HG03457 (cell line): ENCODE results near the gene ARHGAP19.

Experiments used
- ATAC-seq: cut with Tn5 transposase; IDR thresholded peaks from one replicate; pipeline ENCODE4 v1.9.1; 2021; ENCODE audit warnings: moderate number of reproducible peaks; ENCODE audit not compliant: unreplicated experiment

The ARHGAP19 gene

GRCh38 chr10:97230146-97230545 lies 62.3 kb downstream of the ARHGAP19 start:
- no peak for ATAC-seq

- ATAC-seq, result no peak
Observed at GRCh38 chr10:97229322-97230015, 63.0 kb downstream of the ARHGAP19 start.

- ATAC-seq, result no peak
Observed at GRCh38 chr10:97228775-97229157, 63.7 kb downstream of the ARHGAP19 start.

- ATAC-seq, result no peak
Observed at GRCh38 chr10:97228130-97228774, 64.2 kb downstream of the ARHGAP19 start.

GRCh38 chr10:97226398-97226797 lies 66.0 kb downstream of the ARHGAP19 start:
- ATAC-seq, result no peak

- ATAC-seq, result no peak
Observed at GRCh38 chr10:97224483-97225435, 67.7 kb downstream of the ARHGAP19 start.

GRCh38 chr10:97222326-97222961 lies 70.0 kb downstream of the ARHGAP19 start:
- no peak for ATAC-seq

- ATAC-seq, result no peak
Observed at GRCh38 chr10:97220355-97220754, 72.1 kb downstream of the ARHGAP19 start.

- ATAC-seq, result no peak
Observed at GRCh38 chr10:97217299-97217698, 75.1 kb downstream of the ARHGAP19 start.

GRCh38 chr10:97215619-97216260 lies 76.7 kb downstream of the ARHGAP19 start:
- no peak for ATAC-seq

- ATAC-seq, result no peak
Observed at GRCh38 chr10:97213431-97213830, 79.0 kb downstream of the ARHGAP19 start.

- no peak for ATAC-seq
Observed at GRCh38 chr10:97211229-97211628, 81.2 kb downstream of the ARHGAP19 start.

- ATAC-seq, result no peak
Observed at GRCh38 chr10:97210543-97210960, 81.9 kb downstream of the ARHGAP19 start.

GRCh38 chr10:97207756-97208346 lies 84.6 kb downstream of the ARHGAP19 start:
- no peak for ATAC-seq

GRCh38 chr10:97207131-97207530 lies 85.3 kb downstream of the ARHGAP19 start:
- no peak for ATAC-seq

- no peak for ATAC-seq
Observed at GRCh38 chr10:97204826-97205679, 87.4 kb downstream of the ARHGAP19 start.

- no peak for ATAC-seq
Observed at GRCh38 chr10:97203220-97203619, 89.2 kb downstream of the ARHGAP19 start.

GRCh38 chr10:97200616-97201015 lies 91.8 kb downstream of the ARHGAP19 start:
- no peak for ATAC-seq

GRCh38 chr10:97199152-97199551 lies 93.3 kb downstream of the ARHGAP19 start:
- no peak for ATAC-seq
